Activated CD8-positive, alpha-beta memory T cell treated with anti-CD3 and anti-CD28 coated beads, Interleukin-2, amount 50 U/mL, for 24 hours (primary cell): ENCODE results near the gene AGBL1.
"Not testable (repeated sequence)": the region's sequence is repeated elsewhere in the genome, so short reads cannot be mapped to it uniquely, and the experiment has no call there.

ENCODE experiments used
- DNase-seq: peaks from one replicate; pipeline ENCODE4 v3.0.0-alpha.2; 2020; ENCODE audit errors: extremely low read depth

The AGBL1 gene

GRCh38 chr15:86399041-86399954 lies 319.6 kb downstream of the AGBL1 start:
- no peak for DNase-seq

- no peak for DNase-seq
Measured at GRCh38 chr15:86403221-86403620, 323.6 kb downstream of the AGBL1 start.

GRCh38 chr15:86403914-86404583 lies 324.4 kb downstream of the AGBL1 start:
- no peak for DNase-seq

- no peak for DNase-seq
Measured at GRCh38 chr15:86408261-86408660, 328.6 kb downstream of the AGBL1 start.

- no peak for DNase-seq
Measured at GRCh38 chr15:86411916-86412315, 332.2 kb downstream of the AGBL1 start.

GRCh38 chr15:86413191-86413590 lies 333.5 kb downstream of the AGBL1 start:
- no peak for DNase-seq

- no peak for DNase-seq
Measured at GRCh38 chr15:86425746-86426145, 346.1 kb downstream of the AGBL1 start.

GRCh38 chr15:86432861-86433260 lies 353.2 kb downstream of the AGBL1 start:
- no peak for DNase-seq

- no peak for DNase-seq
Measured at GRCh38 chr15:86433983-86434382, 354.3 kb downstream of the AGBL1 start.

- DNase-seq: no peak
Measured at GRCh38 chr15:86439614-86440013, 359.9 kb downstream of the AGBL1 start.

GRCh38 chr15:86444527-86444926 lies 364.9 kb downstream of the AGBL1 start:
- DNase-seq: no peak

- no peak for DNase-seq
Measured at GRCh38 chr15:86445579-86446252, 366.0 kb downstream of the AGBL1 start.

- no peak for DNase-seq
Measured at GRCh38 chr15:86446253-86446640, 366.6 kb downstream of the AGBL1 start.

- DNase-seq: not testable (repeated sequence)
Measured at GRCh38 chr15:86465470-86466039, 385.9 kb downstream of the AGBL1 start.

GRCh38 chr15:86481720-86482119 lies 402.0 kb downstream of the AGBL1 start:
- no peak for DNase-seq

GRCh38 chr15:86483936-86484335 lies 404.3 kb downstream of the AGBL1 start:
- no peak for DNase-seq

- DNase-seq: no peak
Measured at GRCh38 chr15:86488046-86488445, 408.4 kb downstream of the AGBL1 start.

- no peak for DNase-seq
Measured at GRCh38 chr15:86489981-86490380, 410.3 kb downstream of the AGBL1 start.

- no peak for DNase-seq
Measured at GRCh38 chr15:86491118-86491517, 411.4 kb downstream of the AGBL1 start.

- no peak for DNase-seq
Measured at GRCh38 chr15:86493884-86494283, 414.2 kb downstream of the AGBL1 start.

GRCh38 chr15:86494475-86494874 lies 414.8 kb downstream of the AGBL1 start:
- DNase-seq: no peak

- no peak for DNase-seq
Measured at GRCh38 chr15:86502301-86502700, 422.6 kb downstream of the AGBL1 start.
